Panc1 (cell line): ENCODE data around the gene ITPKB. TPM values are rescaled to one million over a fixed set of nuclear protein-coding genes. Genes with fewer than 3 reads are reported as not detected.
A peak's percentile ranks its signal among the peaks of the same experiment; 100 is the strongest.

Source experiments
- ATAC-seq: fragments of 200-7000 bp; cut with Tn5 transposase; 2 replicates; pipeline ENCODE4 v1.9.1; 2020; ENCODE audit warnings: mild to moderate bottlenecking, moderate library complexity
- BruUV-seq: library from RNA; stranded (reverse); fragments of 400-500 nt; replicated peaks from 2 replicates; lab custom pipeline; 2021; lab: Mats Ljungman, UMichigan
- CTCF ChIA-PET: fragments of 300-600 bp; sonication (Branson Sonifier 250); formaldehyde crosslinking; loops from one replicate; lab custom pipeline; 2022; ENCODE audit warnings: antibody characterized with exemption; lab: Charles Lee
- POLR2A ChIA-PET: fragments of 300-600 bp; sonication (Branson Sonifier 250); formaldehyde crosslinking; loops from one replicate; lab custom pipeline; 2022; ENCODE audit warnings: antibody characterized with exemption; lab: Charles Lee
- DNase-seq: peaks from one replicate; pipeline ENCODE4 v3.0.0-alpha.2; 2010; ENCODE audit warnings: low read depth, low spot score
- H3K27ac ChIP-seq: 2 replicates; pipeline ENCODE4 v1.5.1; 2011; ENCODE audit warnings: mild to moderate bottlenecking, low read length, inconsistent platforms
- H3K27me3 ChIP-seq: fragments of 200-500 bp; sonication (Bioruptor generic); 2 replicates; pipeline ENCODE4 v1.6.0; 2014; ENCODE audit warnings: low read length, inconsistent platforms; ENCODE audit not compliant: control insufficient read depth, insufficient read depth
- H3K36me3 ChIP-seq: fragments of 200-500 bp; sonication (Bioruptor generic); 2 replicates; pipeline ENCODE4 v1.5.1; 2014; ENCODE audit warnings: inconsistent platforms, mild to moderate bottlenecking, low read length, moderate library complexity; ENCODE audit not compliant: control insufficient read depth, insufficient read depth
- H3K4me1 ChIP-seq: 2 replicates; pipeline ENCODE4 v1.5.1; 2011; ENCODE audit warnings: inconsistent platforms, mild to moderate bottlenecking, low read length, moderate library complexity; ENCODE audit not compliant: control insufficient read depth, insufficient read depth
- H3K4me3 ChIP-seq, 2 experiments: 2 replicates each; pipeline ENCODE4 v1.5.1; 2011 to 2012; ENCODE audit warnings: low read depth in 2 of 2, low read length in 2 of 2, mild to moderate bottlenecking in 2 of 2, inconsistent platforms in 1 of 2, moderate library complexity in 1 of 2
- H3K9me3 ChIP-seq: fragments of 200-500 bp; sonication (Bioruptor generic); 2 replicates; pipeline ENCODE4 v1.5.1; 2014; ENCODE audit warnings: low read depth, mild to moderate bottlenecking, inconsistent platforms, low read length, moderate library complexity; ENCODE audit not compliant: control insufficient read depth, insufficient read depth
- CTCF ChIP-seq: fragments of 450-650 bp; IDR thresholded peaks from 2 replicates; pipeline ENCODE4 v1.5.1; 2017; ENCODE audit warnings: mild to moderate bottlenecking
- POLR2AphosphoS5 ChIP-seq: IDR thresholded peaks from 2 replicates; pipeline ENCODE4 v1.6.1; 2012; ENCODE audit warnings: mild to moderate bottlenecking, low read depth, low read length, moderate library complexity
- REST ChIP-seq, 2 experiments: IDR thresholded peaks; 2 replicates each; pipeline ENCODE4 v1.6.1; 2011 to 2012; ENCODE audit warnings: low read depth in 2 of 2, control low read depth in 1 of 2, low read length in 1 of 2, mild to moderate bottlenecking in 1 of 2, moderate library complexity in 1 of 2; ENCODE audit not compliant: insufficient read depth in 1 of 2
- SIN3A ChIP-seq: IDR thresholded peaks from 2 replicates; pipeline ENCODE4 v1.6.1; 2012; ENCODE audit warnings: low read depth, mild to moderate bottlenecking, low read length, moderate library complexity, borderline replicate concordance; ENCODE audit not compliant: insufficient read depth
- TCF7L2 ChIP-seq: IDR thresholded peaks from 2 replicates; pipeline ENCODE4 v1.6.1; 2011; ENCODE audit warnings: mild to moderate bottlenecking, low read depth, low read length, inconsistent platforms
- in situ Hi-C: cut with HindIII; loops from 2 replicates; pipeline ENCODE4 v1.10.0; 2016; ENCODE audit warnings: low sequenced_read_pairs, low pct_unique_long_range_greater_than_20kb
- intact Hi-C: fragments of 100-400 bp; cut with micrococcal nuclease; formaldehyde crosslinking; loops from one replicate; pipeline ENCODE4 v1.10.0; 2022; ENCODE audit not compliant: unreplicated experiment
- total RNA-seq: library from RNA; stranded (reverse); gene quantifications from one replicate; pipeline ENCODE4 v1.2.1, GENCODE V29; 2021; ENCODE audit not compliant: unreplicated experiment

ITPKB gene
- total RNA-seq, 1 experiment from 2014 or later, result 10.9 TPM

GRCh38 chr1:226736001-226736907 lies 2.8 kb downstream of the ITPKB start:
- ChIA-PET POLR2A (interaction anchor here (0.6 kb wide), 2 partner anchors 17 to 35 kb away, joined by 3 to 5 read pairs; no protein-coding TSS in a partner anchor), CTCF (no interaction called here)
- H3K36me3 ChIP-seq, result no peaks in the 10 kb centered on the region
- ATAC-seq, result no peak
- no peaks in the 10 kb centered on the region for H3K4me1 ChIP-seq
- H3K27ac ChIP-seq, result no peak overlapping the region
- intact Hi-C loops, result loop anchor here (5.0 kb wide), 1 partner anchor 91 kb away; no protein-coding TSS in a partner anchor
- in situ Hi-C loops, result no loop called here
- TF ChIP-seq REST (IDR thresholded peaks at IDR 0.05; ENCODE audit: insufficient read depth in 1 of 2, low read depth in 2 of 2, low read length in 1 of 2), result no peak
- TF ChIP-seq POLR2AphosphoS5, result no peak
- TF ChIP-seq SIN3A, result no peak
- TF ChIP-seq TCF7L2, result no peak
- TF ChIP-seq CTCF, result no peak
- H3K4me3 ChIP-seq, result peak overlapping the region in 1 of 2 experiments; percentile 41; a peak in 2 of 4 replicates
- H3K9me3 ChIP-seq, result no peaks in the 10 kb centered on the region
- 0 out of 2 replicates have a peak, but pooled peaks cover 4% of the 10 kb centered on the region for H3K27me3 ChIP-seq
- no TSS peak for BruUV-seq
- DNase-seq, result no peak

- DNase-seq (no peak), ATAC-seq (no peak)
- ChIA-PET POLR2A (no interaction called here), CTCF (no interaction called here)
- TF ChIP-seq POLR2AphosphoS5, result no peak
- no peak for TF ChIP-seq TCF7L2
- no peak for TF ChIP-seq REST (IDR thresholded peaks at IDR 0.05; ENCODE audit: insufficient read depth in 1 of 2, low read depth in 2 of 2, low read length in 1 of 2)
- no peak for TF ChIP-seq CTCF
- no peak for TF ChIP-seq SIN3A
- no peak overlapping the region for H3K27ac ChIP-seq
- H3K36me3 ChIP-seq, result no peaks in the 10 kb centered on the region
- intact Hi-C loops (loop anchor here (5.0 kb wide), 1 partner anchor 92 kb away; no protein-coding TSS in a partner anchor), in situ Hi-C loops (no loop called here)
- peak overlapping the region in 1 of 2 experiments; percentile 41; a peak in 2 of 4 replicates for H3K4me3 ChIP-seq
- no peaks in the 10 kb centered on the region for H3K4me1 ChIP-seq
- BruUV-seq, result no TSS peak
- 0 out of 2 replicates have a peak, but pooled peaks cover 4% of the 10 kb centered on the region for H3K27me3 ChIP-seq
- no peaks in the 10 kb centered on the region for H3K9me3 ChIP-seq
These were observed 3.5 kb downstream of the ITPKB start for GRCh38 chr1:226735576-226735975.
